GM12878 (cell line): ENCODE results near the gene PPM1D. TPM values are rescaled to one million over a fixed set of nuclear protein-coding genes. Genes with fewer than 3 reads are reported as not detected.

ENCODE experiments used
- ATAC-seq: fragments of 200-7000 bp; cut with Tn5 transposase; 3 replicates; pipeline ENCODE4 v1.9.1; 2020; ENCODE audit warnings: mild to moderate bottlenecking, moderate library complexity
- BruUV-seq: library from RNA; stranded (reverse); fragments of 400-500 nt; replicated peaks from 2 replicates; lab custom pipeline; 2021; lab: Mats Ljungman, UMichigan
- CTCF ChIA-PET: fragments of 300-600 bp; sonication (Branson Sonifier 250); formaldehyde crosslinking; extraction: SDS; loops from one replicate; lab custom pipeline; 2021; ENCODE audit warnings: inconsistent platforms; lab: Yijun Ruan, JAX
- POLR2A ChIA-PET: fragments of 350-600 bp; formaldehyde crosslinking; extraction: SDS; loops from one replicate; lab custom pipeline; 2021; ENCODE audit warnings: inconsistent platforms; lab: Charles Lee
- RAD21 ChIA-PET: fragments of 300-600 bp; sonication (Branson Sonifier 250); formaldehyde crosslinking; loops from one replicate; lab custom pipeline; 2023; ENCODE audit warnings: antibody characterized with exemption; ENCODE audit not compliant: unreplicated experiment; lab: Charles Lee
- SMC1A ChIA-PET: fragments of 300-600 bp; sonication (Branson Sonifier 250); formaldehyde crosslinking; loops from one replicate; lab custom pipeline; 2023; ENCODE audit not compliant: unreplicated experiment, uncharacterized antibody; lab: Charles Lee
- DNase-seq: peaks from one replicate; pipeline ENCODE4 v3.0.0-alpha.2; 2011; ENCODE audit warnings: low read depth, low spot score
- FAIRE-seq: peaks from 3 replicates; lab custom pipeline; 2011; peaks lifted over from hg19 to GRCh38; lab: Jason Lieb, UNC
- H2AFZ ChIP-seq: 2 replicates; pipeline ENCODE4 v1.6.0; 2011; ENCODE audit warnings: low read depth, low read length, control low read depth; ENCODE audit not compliant: control insufficient read depth
- H3K27ac ChIP-seq: 2 replicates; pipeline ENCODE4 v1.5.1; 2011; ENCODE audit warnings: control low read depth; ENCODE audit not compliant: control insufficient read depth, insufficient read depth
- H3K27me3 ChIP-seq, 2 experiments: replicated peaks in 1 of 2; 2 replicates each; pipeline versions ENCODE4 v1.6.0 to v1.6.1; 2011; ENCODE audit warnings: low read length in 1 of 2; ENCODE audit not compliant: control insufficient read depth in 2 of 2, insufficient read depth in 2 of 2
- H3K36me3 ChIP-seq, 2 experiments: 2 replicates each; pipeline ENCODE4 v1.5.1; 2011; ENCODE audit warnings: low read length in 1 of 2; ENCODE audit not compliant: control insufficient read depth in 2 of 2, insufficient read depth in 2 of 2
- H3K4me1 ChIP-seq: 2 replicates; pipeline ENCODE4 v1.6.1; 2011; ENCODE audit warnings: mild to moderate bottlenecking, low read length, moderate library complexity, mixed read lengths; ENCODE audit not compliant: control insufficient read depth, insufficient read depth
- H3K4me2 ChIP-seq: 2 replicates; pipeline ENCODE4 v1.6.0; 2011; ENCODE audit warnings: control low read depth; ENCODE audit not compliant: control insufficient read depth, insufficient read depth
- H3K4me3 ChIP-seq: fragments of 200-600 bp; sonication (generic); 2 replicates; pipeline ENCODE4 v1.5.1; 2016
- H3K79me2 ChIP-seq: 2 replicates; pipeline ENCODE4 v1.6.0; 2011; ENCODE audit warnings: low read length; ENCODE audit not compliant: control insufficient read depth, insufficient read depth
- H3K9ac ChIP-seq: 2 replicates; pipeline ENCODE4 v1.8.0; 2011; ENCODE audit warnings: low read length, control low read depth, mixed read lengths; ENCODE audit not compliant: control insufficient read depth, insufficient read depth
- H3K9me3 ChIP-seq: replicated peaks from 3 replicates; pipeline ENCODE4 v1.5.1; 2011; ENCODE audit warnings: mild to moderate bottlenecking, low read length; ENCODE audit not compliant: control insufficient read depth, insufficient read depth
- H4K20me1 ChIP-seq: 2 replicates; pipeline ENCODE4 v1.6.0; 2011; ENCODE audit not compliant: control insufficient read depth, insufficient read depth
- BACH1 ChIP-seq: fragments of 450-650 bp; IDR thresholded peaks from 2 replicates; pipeline ENCODE4 v1.6.1; 2017; ENCODE audit warnings: mild to moderate bottlenecking, borderline replicate concordance
- CEBPB ChIP-seq, 2 experiments: fragments of 150-350 bp in 1 of 2; IDR thresholded peaks; 2 replicates each; pipeline ENCODE4 v1.6.1; 2012 to 2014; ENCODE audit warnings: low read depth in 2 of 2, low read length in 2 of 2, borderline replicate concordance in 1 of 2, inconsistent platforms in 1 of 2
- CREM ChIP-seq: IDR thresholded peaks from 2 replicates; pipeline ENCODE4 v1.6.1; 2014; ENCODE audit warnings: antibody characterized with exemption, low read depth
- E2F8 ChIP-seq: fragments of 450-650 bp; IDR thresholded peaks from 2 replicates; pipeline ENCODE4 v1.6.1; 2018; ENCODE audit warnings: mild to moderate bottlenecking, low read depth, moderate library complexity; ENCODE audit not compliant: partially characterized antibody
- HDAC6 ChIP-seq: fragments of 200-600 bp; sonication (generic); IDR thresholded peaks from one replicate; pipeline ENCODE4 v1.8.0; 2017; ENCODE audit warnings: antibody characterized with exemption; ENCODE audit not compliant: unreplicated experiment
- IKZF1 ChIP-seq: fragments of 450-650 bp; conservative IDR thresholded peaks from 2 replicates; pipeline ENCODE4 v1.6.1; 2017; ENCODE audit warnings: antibody characterized with exemption, mild to moderate bottlenecking
- KDM1A ChIP-seq: fragments of 200-600 bp; sonication (generic); IDR thresholded peaks from 2 replicates; pipeline ENCODE4 v1.6.1; 2016; ENCODE audit warnings: borderline replicate concordance
- MEF2A ChIP-seq: IDR thresholded peaks from 2 replicates; pipeline ENCODE4 v1.6.1; 2011; ENCODE audit warnings: low read depth, mild to moderate bottlenecking, low read length, moderate library complexity; ENCODE audit not compliant: insufficient read depth
- NFXL1 ChIP-seq: fragments of 450-650 bp; IDR thresholded peaks from 2 replicates; pipeline ENCODE4 v1.6.1; 2017; ENCODE audit warnings: antibody characterized with exemption, mild to moderate bottlenecking, borderline replicate concordance
- SMARCA5 ChIP-seq: fragments of 450-650 bp; IDR thresholded peaks from 2 replicates; pipeline ENCODE4 v1.6.1; 2017; ENCODE audit warnings: mild to moderate bottlenecking
- WGBS: methylation state at CpG from one replicate; pipeline ENCODE4 v1.1.6; 2016; ENCODE audit warnings: low lambda C conversion rate; ENCODE audit not compliant: insufficient replicate concordance, insufficient coverage; ENCODE audit errors: missing lambda C conversion rate; 5-methylcytosine and 5-hydroxymethylcytosine counted together
- in situ Hi-C: fragments of 300-500 bp; cut with MboI; formaldehyde crosslinking; loops from 9 replicates; pipeline ENCODE4 v1.14.3; 2018; ENCODE audit warnings: mixed read lengths
- intact Hi-C: fragments of 100-400 bp; cut with micrococcal nuclease; formaldehyde crosslinking; loops from one replicate; pipeline ENCODE4 v1.14.2; 2022; ENCODE audit not compliant: unreplicated experiment
- polyA plus RNA-seq, 11 experiments: library from polyadenylated mRNA; depleted of rRNA in 4 of 11; unstranded in 6 of 11; stranded (reverse) in 5 of 11; fragments of >200 nt; fragmentation: Nextera tagmentation in 4 of 11; fragmentation: Illumina TruSeq in 1 of 11; extraction: Ambion mirVana in 4 of 11; extraction: Trizol in 1 of 11; gene quantifications; 1 replicate in 1 of 11; 2 replicates in 10 of 11; pipeline versions ENCODE4 v1.2.1 to v1.2.3, GENCODE V29; 2011 to 2016; ENCODE audit warnings: inconsistent platforms in 2 of 11, missing spikeins in 2 of 11, low read depth in 1 of 11
- total RNA-seq, 4 experiments: library from RNA; depleted of rRNA in 3 of 4; stranded (reverse); fragments of >200 nt in 3 of 4; fragmentation: Illumina TruSeq in 1 of 4; extraction: Trizol in 1 of 4; gene quantifications; 2 replicates each; pipeline versions ENCODE4 v1.2.1 to v1.2.3, GENCODE V29; 2013 to 2021

PPM1D gene
- total and polyA plus RNA-seq, 10 of the 15 experiments (the other 5 are each of a cell fraction or from before 2014, with no cell fraction given), result 1.9 to 20.8 (median 10.7) TPM

GRCh38 chr17:60554377-60554788 is 45.6 kb upstream of the PPM1D start:
- Histone ChIP-seq H3K4me1 (no peaks in the 10 kb centered on the region), H3K4me2 (no peak overlapping the region), H3K27me3 (no peaks in the 10 kb centered on the region), H3K27ac (no peak overlapping the region), H4K20me1 (no peaks in the 10 kb centered on the region), H2AFZ (no peak overlapping the region), H3K79me2 (no peaks in the 10 kb centered on the region), H3K36me3 (no peaks in the 10 kb centered on the region), H3K9ac (no peak overlapping the region), H3K4me3 (no peak overlapping the region), H3K9me3 (peaks cover 7% of the 10 kb centered on the region; the same call in 2 of the 3 replicates)
- POLR2A ChIA-PET, result no interaction called here
- intact Hi-C loops, result no loop called here
- SMC1A ChIA-PET, result no interaction called here
- FAIRE-seq (no peak), ATAC-seq (no peak), DNase-seq (no peak)
- TF ChIP-seq CREM (no peak), CEBPB (IDR thresholded peaks at IDR 0.05; ENCODE audit: borderline replicate concordance in 1 of 2, low read depth in 2 of 2, low read length in 2 of 2) (no peak), MEF2A (no peak), SMARCA5 (no peak)
- BruUV-seq, result no TSS peak
- CTCF ChIA-PET, result interaction anchor here (0.8 to 1.3 kb wide), 2 partner anchors 9 to 14 kb away, joined by 3 read pairs; no protein-coding TSS in a partner anchor
- 95% methylated on average over 2 of the region's 2 CpGs for WGBS
- RAD21 ChIA-PET, result no interaction called here
- in situ Hi-C loops, result no loop called here

GRCh38 chr17:60555786-60556185 is 44.2 kb upstream of the PPM1D start:
- Histone ChIP-seq H3K27ac (no peak overlapping the region), H3K4me1 (no peaks in the 10 kb centered on the region), H3K9ac (no peak overlapping the region), H2AFZ (no peak overlapping the region), H4K20me1 (no peaks in the 10 kb centered on the region), H3K27me3 (no peaks in the 10 kb centered on the region), H3K79me2 (no peaks in the 10 kb centered on the region), H3K9me3 (peaks cover 7% of the 10 kb centered on the region; the same call in 2 of the 3 replicates), H3K4me2 (no peak overlapping the region), H3K36me3 (no peaks in the 10 kb centered on the region), H3K4me3 (no peak overlapping the region)
- TF ChIP-seq BACH1 (no peak), IKZF1 (no peak), E2F8 (no peak), NFXL1 (0 out of 2 replicates have a peak, but pooled peaks have one; percentile 45), HDAC6 (no peak), KDM1A (no peak)
- ATAC-seq (no peak), FAIRE-seq (peak; percentile 59), DNase-seq (no peak)
- WGBS, result 42% methylated on average over 4 of the region's 4 CpGs
- in situ Hi-C loops (no loop called here), intact Hi-C loops (no loop called here)
- ChIA-PET SMC1A (no interaction called here), POLR2A (interaction anchor here (0.7 kb wide), 1 partner anchor 111 kb away, joined by 3 read pairs; no protein-coding TSS in a partner anchor), CTCF (no interaction called here), RAD21 (no interaction called here)
- BruUV-seq, result no TSS peak
